SK-N-SH (cell line): ENCODE data around the gene ZKSCAN5.

Experiments
- ELF1 ChIP-seq: IDR thresholded peaks from 2 replicates; pipeline ENCODE4 v1.4.0; 2012
- RFX5 ChIP-seq: IDR thresholded peaks from 2 replicates; pipeline ENCODE4 v1.6.1; 2012; ENCODE audit warnings: mild to moderate bottlenecking, improper control_type of control experiment, low read length
- TF ChIP-seq, protein P1 (sequence below): fragments of 200-600 bp; sonication (generic); IDR thresholded peaks from 2 replicates; pipeline ENCODE4 v1.6.1; 2017; ENCODE audit warnings: antibody characterized with exemption, mild to moderate bottlenecking, moderate library complexity

DNA sequence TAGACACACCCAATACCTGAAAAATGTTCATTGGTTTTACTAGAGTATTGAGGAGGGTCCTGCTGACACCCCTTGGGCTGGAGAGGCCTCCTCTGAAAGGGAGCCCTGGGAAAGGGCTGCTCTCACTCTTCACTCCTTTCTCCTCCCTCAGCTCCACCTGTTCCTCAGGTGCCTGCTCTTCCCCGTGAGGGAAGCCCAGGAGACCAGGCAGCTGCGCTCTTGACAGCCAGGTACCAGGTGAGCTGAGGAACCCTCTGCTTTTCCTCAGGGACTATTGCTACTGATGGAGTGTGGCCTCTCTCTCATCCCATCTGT lies 57.2 kb downstream of the ZKSCAN5 start:
- TF ChIP-seq, protein P1, sequence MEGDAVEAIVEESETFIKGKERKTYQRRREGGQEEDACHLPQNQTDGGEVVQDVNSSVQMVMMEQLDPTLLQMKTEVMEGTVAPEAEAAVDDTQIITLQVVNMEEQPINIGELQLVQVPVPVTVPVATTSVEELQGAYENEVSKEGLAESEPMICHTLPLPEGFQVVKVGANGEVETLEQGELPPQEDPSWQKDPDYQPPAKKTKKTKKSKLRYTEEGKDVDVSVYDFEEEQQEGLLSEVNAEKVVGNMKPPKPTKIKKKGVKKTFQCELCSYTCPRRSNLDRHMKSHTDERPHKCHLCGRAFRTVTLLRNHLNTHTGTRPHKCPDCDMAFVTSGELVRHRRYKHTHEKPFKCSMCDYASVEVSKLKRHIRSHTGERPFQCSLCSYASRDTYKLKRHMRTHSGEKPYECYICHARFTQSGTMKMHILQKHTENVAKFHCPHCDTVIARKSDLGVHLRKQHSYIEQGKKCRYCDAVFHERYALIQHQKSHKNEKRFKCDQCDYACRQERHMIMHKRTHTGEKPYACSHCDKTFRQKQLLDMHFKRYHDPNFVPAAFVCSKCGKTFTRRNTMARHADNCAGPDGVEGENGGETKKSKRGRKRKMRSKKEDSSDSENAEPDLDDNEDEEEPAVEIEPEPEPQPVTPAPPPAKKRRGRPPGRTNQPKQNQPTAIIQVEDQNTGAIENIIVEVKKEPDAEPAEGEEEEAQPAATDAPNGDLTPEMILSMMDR, result no peak
- TF ChIP-seq RFX5, result no peak
- TF ChIP-seq ELF1, result no peak
